HCT116 (cell line): ENCODE measurements around the gene LYRM7. TPM values are rescaled to one million over a fixed set of nuclear protein-coding genes. Genes with fewer than 3 reads are reported as not detected.

Experiments
- ATAC-seq: fragments of 200-7000 bp; cut with Tn5 transposase; 2 replicates; pipeline ENCODE4 v1.9.1; 2020; ENCODE audit warnings: mild to moderate bottlenecking, moderate library complexity
- BruUV-seq: library from RNA; stranded (reverse); fragments of 400-500 nt; replicated peaks from 2 replicates; lab custom pipeline; 2021; lab: Mats Ljungman, UMichigan
- CTCF ChIA-PET: fragments of 300-600 bp; sonication (Branson Sonifier 250); formaldehyde crosslinking; loops from one replicate; lab custom pipeline; 2021; ENCODE audit warnings: antibody characterized with exemption; lab: Charles Lee
- POLR2A ChIA-PET: fragments of 300-600, 350-600 bp; sonication (Branson Sonifier 250); formaldehyde crosslinking; loops from one replicate; lab custom pipeline; 2021; ENCODE audit warnings: antibody characterized with exemption; lab: Charles Lee
- RAD21 ChIA-PET, 2 experiments: fragments of 300-600 bp; sonication (Branson Sonifier 250); formaldehyde crosslinking; loops; one replicate each; lab custom pipeline; 2023; ENCODE audit warnings: low total read pairs in 2 of 2; ENCODE audit not compliant: uncharacterized antibody in 2 of 2, unreplicated experiment in 2 of 2, low non-redundant PET in 1 of 2; lab: Charles Lee
- DNase-seq: peaks from one replicate; pipeline ENCODE4 v3.0.0-alpha.2; 2010; ENCODE audit warnings: low read depth, low spot score
- H2AFZ ChIP-seq: fragments of 200-600 bp; shearing (Covaris generic), sonication (generic); 2 replicates; pipeline ENCODE4 v1.6.1; 2017; ENCODE audit warnings: low read depth, mixed run types, mixed read lengths, antibody characterized with exemption, low read length; ENCODE audit not compliant: poor library complexity, severe bottlenecking
- H3K27ac ChIP-seq: 2 replicates; pipeline ENCODE4 v1.5.1; 2012; ENCODE audit warnings: low read depth, low read length
- H3K27me3 ChIP-seq: fragments of 200-600 bp; sonication (generic); 2 replicates; pipeline ENCODE4 v1.6.1; 2016; ENCODE audit warnings: mixed run types, low read length, mixed read lengths; ENCODE audit not compliant: insufficient read depth
- H3K36me3 ChIP-seq, 2 experiments: fragments of 200-500 bp in 1 of 2; fragments of 200-600 bp in 1 of 2; sonication (Bioruptor generic) in 1 of 2; sonication (generic) in 1 of 2; 2 replicates each; pipeline versions ENCODE4 v1.5.1 to v1.6.1; 2014 to 2016; ENCODE audit warnings: low read length in 2 of 2, inconsistent platforms in 1 of 2, mixed read lengths in 1 of 2, mixed run types in 1 of 2; ENCODE audit not compliant: insufficient read depth in 2 of 2, control insufficient read depth in 1 of 2
- H3K4me1 ChIP-seq, 2 experiments: fragments of 200-600 bp in 1 of 2; sonication (generic) in 1 of 2; 2 replicates each; pipeline versions ENCODE4 v1.5.1 to v1.6.1; 2012 to 2017; ENCODE audit warnings: low read length in 2 of 2, inconsistent platforms in 1 of 2, mild to moderate bottlenecking in 1 of 2, mixed read lengths in 1 of 2, mixed run types in 1 of 2, moderate library complexity in 1 of 2; ENCODE audit not compliant: insufficient read depth in 2 of 2, control insufficient read depth in 1 of 2
- H3K4me2 ChIP-seq: fragments of 200-600 bp; sonication (generic); 2 replicates; pipeline ENCODE4 v1.6.1; 2017; ENCODE audit warnings: mixed run types, low read length, mixed read lengths
- H3K4me3 ChIP-seq, 2 experiments: fragments of 200-600 bp in 1 of 2; sonication (generic) in 1 of 2; replicated peaks in 1 of 2; 2 replicates each; pipeline ENCODE4 v1.5.1; 2011 to 2016; ENCODE audit warnings: low read length in 2 of 2, control low read depth in 1 of 2, low read depth in 1 of 2, mild to moderate bottlenecking in 1 of 2, mixed read lengths in 1 of 2, mixed run types in 1 of 2
- H3K79me2 ChIP-seq: fragments of 200-600 bp; sonication (generic); 2 replicates; pipeline ENCODE4 v1.6.1; 2017; ENCODE audit warnings: mild to moderate bottlenecking, mixed run types, low read length, moderate library complexity, mixed read lengths; ENCODE audit not compliant: insufficient read depth
- H3K9ac ChIP-seq: fragments of 200-600 bp; sonication (generic); 2 replicates; pipeline ENCODE4 v1.6.1; 2016; ENCODE audit warnings: low read length, mixed read lengths
- H3K9me2 ChIP-seq: fragments of 200-600 bp; sonication (generic), shearing (Covaris generic); 2 replicates; pipeline ENCODE4 v1.6.1; 2017; ENCODE audit warnings: mixed run types, mild to moderate bottlenecking, moderate library complexity; ENCODE audit not compliant: insufficient read depth
- H3K9me3 ChIP-seq, 2 experiments: fragments of 200-500 bp in 1 of 2; fragments of 200-600 bp in 1 of 2; sonication (Bioruptor generic) in 1 of 2; sonication (generic) in 1 of 2; 2 replicates each; pipeline ENCODE4 v1.6.1; 2014 to 2017; ENCODE audit warnings: low read length in 2 of 2, mixed read lengths in 2 of 2, inconsistent platforms in 1 of 2, low read depth in 1 of 2, mild to moderate bottlenecking in 1 of 2, mixed run types in 1 of 2, moderate library complexity in 1 of 2; ENCODE audit not compliant: control insufficient read depth in 1 of 2, insufficient read depth in 1 of 2
- H4K20me1 ChIP-seq: fragments of 200-600 bp; sonication (generic), shearing (Covaris generic); 2 replicates; pipeline ENCODE4 v1.6.1; 2017; ENCODE audit warnings: mixed run types, mild to moderate bottlenecking, moderate library complexity; ENCODE audit not compliant: insufficient read depth
- ELF1 ChIP-seq: IDR thresholded peaks from 2 replicates; pipeline ENCODE4 v1.6.1; 2012; ENCODE audit warnings: low read depth, borderline replicate concordance
- EZH2 ChIP-seq: fragments of 200-600 bp; sonication (generic); IDR thresholded peaks from 2 replicates; pipeline ENCODE4 v1.6.1; 2017; ENCODE audit warnings: antibody characterized with exemption, mixed run types
- EZH2phosphoT487 ChIP-seq: fragments of 200-600 bp; IDR thresholded peaks from 2 replicates; pipeline ENCODE4 v1.6.1; 2018; ENCODE audit warnings: antibody characterized with exemption, borderline replicate concordance
- FOSL1 ChIP-seq: IDR thresholded peaks from 2 replicates; pipeline ENCODE4 v1.6.1; 2012; ENCODE audit warnings: low read depth
- JUND ChIP-seq: IDR thresholded peaks from 2 replicates; pipeline ENCODE4 v1.6.1; 2012
- RAD21 ChIP-seq: IDR thresholded peaks from 2 replicates; pipeline ENCODE4 v1.6.1; 2012; ENCODE audit warnings: low read depth, mild to moderate bottlenecking
- SP1 ChIP-seq: IDR thresholded peaks from 2 replicates; pipeline ENCODE4 v1.6.1; 2012; ENCODE audit warnings: low read depth
- SRF ChIP-seq: IDR thresholded peaks from 2 replicates; pipeline ENCODE4 v1.6.1; 2012; ENCODE audit warnings: low read depth
- YY1 ChIP-seq: IDR thresholded peaks from 2 replicates; pipeline ENCODE4 v1.6.1; 2011; ENCODE audit warnings: low read length, low read depth, moderate library complexity, mild to moderate bottlenecking; ENCODE audit not compliant: insufficient replicate concordance; ENCODE audit errors: extremely low read depth
- ZFX ChIP-seq: fragments of 450-650 bp; IDR thresholded peaks from 2 replicates; pipeline ENCODE4 v1.6.1; 2017
- intact Hi-C: fragments of 100-400 bp; cut with micrococcal nuclease; formaldehyde crosslinking; loops from 2 replicates; pipeline ENCODE4 v1.10.0; 2022
- total RNA-seq: library from RNA; stranded (reverse); gene quantifications from one replicate; pipeline ENCODE4 v1.2.1, GENCODE V29; 2021; ENCODE audit not compliant: unreplicated experiment
- TF ChIP-seq, protein P1 (sequence below): IDR thresholded peaks from 2 replicates; pipeline ENCODE4 v1.6.1; 2012; ENCODE audit warnings: low read depth
- TF ChIP-seq, protein P2 (sequence below), 3 experiments: fragments of 200-600 bp in 1 of 3; sonication (generic) in 1 of 3; IDR thresholded peaks in 2 of 3; conservative IDR thresholded peaks in 1 of 3; 2 replicates each; pipeline ENCODE4 v1.5.1; 2012 to 2017; ENCODE audit warnings: low read depth in 2 of 3, low read length in 2 of 3, antibody characterized with exemption in 1 of 3, borderline replicate concordance in 1 of 3, control low read depth in 1 of 3, mild to moderate bottlenecking in 1 of 3, mixed read lengths in 1 of 3, mixed run types in 1 of 3, moderate library complexity in 1 of 3; ENCODE audit not compliant: insufficient read depth in 1 of 3

The LYRM7 gene
- total RNA-seq, 1 experiment from 2014 or later = 14.4 TPM

DNA sequence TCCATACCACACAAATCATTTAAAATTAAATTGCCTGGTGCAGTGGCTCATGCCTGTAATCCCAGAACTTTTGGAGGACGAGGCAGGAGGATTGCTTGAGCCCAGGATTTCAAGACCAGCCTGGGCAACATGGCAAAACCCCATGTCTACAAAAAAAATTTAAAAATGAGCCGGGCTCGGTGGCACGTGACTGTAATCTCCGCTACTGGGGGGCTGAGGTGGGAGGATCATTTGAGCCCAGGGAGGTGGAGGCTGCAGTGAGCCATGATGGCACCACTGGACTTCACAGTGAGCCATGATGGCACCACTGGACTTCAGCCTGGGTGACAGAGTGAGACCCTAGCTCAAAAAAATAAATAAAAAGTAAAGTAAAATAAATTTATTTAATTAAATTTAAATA is 40.9 kb downstream of the LYRM7 start:
- no peak overlapping the region for H3K27ac ChIP-seq
- no TSS peak for BruUV-seq
- intact Hi-C loops = no loop called here
- no peaks in the 10 kb centered on the region for H3K9me2 ChIP-seq
- POLR2A ChIA-PET = no interaction called here
- DNase-seq = no peak
- no peak for ATAC-seq
- H3K4me3 ChIP-seq = no peak overlapping the region
- H2AFZ ChIP-seq = no peak overlapping the region
- RAD21 ChIA-PET = no interaction called here
- H4K20me1 ChIP-seq = no peaks in the 10 kb centered on the region
- CTCF ChIA-PET = interaction anchor here (0.7 kb wide), 1 partner anchor 10 kb away, joined by 3 read pairs; no protein-coding TSS in a partner anchor
- no peaks in the 10 kb centered on the region for H3K9me3 ChIP-seq
- H3K4me2 ChIP-seq = no peak overlapping the region
- no peaks in the 10 kb centered on the region for H3K79me2 ChIP-seq
- no peak overlapping the region for H3K9ac ChIP-seq
- H3K4me1 ChIP-seq = no peaks in the 10 kb centered on the region
- TF ChIP-seq YY1 (no peak), ELF1 (no peak), RAD21 (no peak), FOSL1 (no peak), SRF (no peak), SP1 (no peak), EZH2phosphoT487 (no peak), JUND (no peak), ZFX (no peak), EZH2 (no peak)
- TF ChIP-seq, protein P1, sequence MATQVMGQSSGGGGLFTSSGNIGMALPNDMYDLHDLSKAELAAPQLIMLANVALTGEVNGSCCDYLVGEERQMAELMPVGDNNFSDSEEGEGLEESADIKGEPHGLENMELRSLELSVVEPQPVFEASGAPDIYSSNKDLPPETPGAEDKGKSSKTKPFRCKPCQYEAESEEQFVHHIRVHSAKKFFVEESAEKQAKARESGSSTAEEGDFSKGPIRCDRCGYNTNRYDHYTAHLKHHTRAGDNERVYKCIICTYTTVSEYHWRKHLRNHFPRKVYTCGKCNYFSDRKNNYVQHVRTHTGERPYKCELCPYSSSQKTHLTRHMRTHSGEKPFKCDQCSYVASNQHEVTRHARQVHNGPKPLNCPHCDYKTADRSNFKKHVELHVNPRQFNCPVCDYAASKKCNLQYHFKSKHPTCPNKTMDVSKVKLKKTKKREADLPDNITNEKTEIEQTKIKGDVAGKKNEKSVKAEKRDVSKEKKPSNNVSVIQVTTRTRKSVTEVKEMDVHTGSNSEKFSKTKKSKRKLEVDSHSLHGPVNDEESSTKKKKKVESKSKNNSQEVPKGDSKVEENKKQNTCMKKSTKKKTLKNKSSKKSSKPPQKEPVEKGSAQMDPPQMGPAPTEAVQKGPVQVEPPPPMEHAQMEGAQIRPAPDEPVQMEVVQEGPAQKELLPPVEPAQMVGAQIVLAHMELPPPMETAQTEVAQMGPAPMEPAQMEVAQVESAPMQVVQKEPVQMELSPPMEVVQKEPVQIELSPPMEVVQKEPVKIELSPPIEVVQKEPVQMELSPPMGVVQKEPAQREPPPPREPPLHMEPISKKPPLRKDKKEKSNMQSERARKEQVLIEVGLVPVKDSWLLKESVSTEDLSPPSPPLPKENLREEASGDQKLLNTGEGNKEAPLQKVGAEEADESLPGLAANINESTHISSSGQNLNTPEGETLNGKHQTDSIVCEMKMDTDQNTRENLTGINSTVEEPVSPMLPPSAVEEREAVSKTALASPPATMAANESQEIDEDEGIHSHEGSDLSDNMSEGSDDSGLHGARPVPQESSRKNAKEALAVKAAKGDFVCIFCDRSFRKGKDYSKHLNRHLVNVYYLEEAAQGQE = no peak
- TF ChIP-seq, protein P2, sequence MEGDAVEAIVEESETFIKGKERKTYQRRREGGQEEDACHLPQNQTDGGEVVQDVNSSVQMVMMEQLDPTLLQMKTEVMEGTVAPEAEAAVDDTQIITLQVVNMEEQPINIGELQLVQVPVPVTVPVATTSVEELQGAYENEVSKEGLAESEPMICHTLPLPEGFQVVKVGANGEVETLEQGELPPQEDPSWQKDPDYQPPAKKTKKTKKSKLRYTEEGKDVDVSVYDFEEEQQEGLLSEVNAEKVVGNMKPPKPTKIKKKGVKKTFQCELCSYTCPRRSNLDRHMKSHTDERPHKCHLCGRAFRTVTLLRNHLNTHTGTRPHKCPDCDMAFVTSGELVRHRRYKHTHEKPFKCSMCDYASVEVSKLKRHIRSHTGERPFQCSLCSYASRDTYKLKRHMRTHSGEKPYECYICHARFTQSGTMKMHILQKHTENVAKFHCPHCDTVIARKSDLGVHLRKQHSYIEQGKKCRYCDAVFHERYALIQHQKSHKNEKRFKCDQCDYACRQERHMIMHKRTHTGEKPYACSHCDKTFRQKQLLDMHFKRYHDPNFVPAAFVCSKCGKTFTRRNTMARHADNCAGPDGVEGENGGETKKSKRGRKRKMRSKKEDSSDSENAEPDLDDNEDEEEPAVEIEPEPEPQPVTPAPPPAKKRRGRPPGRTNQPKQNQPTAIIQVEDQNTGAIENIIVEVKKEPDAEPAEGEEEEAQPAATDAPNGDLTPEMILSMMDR (IDR thresholded peaks at IDR 0.05 in 2 of 3, conservative IDR thresholded peaks at IDR 0.05 in 1 of 3; ENCODE audit: borderline replicate concordance in 1 of 3, insufficient read depth in 1 of 3, low read depth in 2 of 3, low read length in 2 of 3) = no peak
- no peaks in the 10 kb centered on the region for H3K27me3 ChIP-seq
- no peaks in the 10 kb centered on the region for H3K36me3 ChIP-seq
